Progenitor cell of endocrine pancreas (in vitro differentiated cells): ENCODE data around the gene CISTR. TPM values are rescaled to one million over a fixed set of nuclear protein-coding genes. Genes with fewer than 3 reads are reported as not detected.
A peak's percentile ranks its signal among the peaks of the same experiment; 100 is the strongest.

Source experiments
- DNase-seq: peaks from one replicate; pipeline ENCODE4 v3.0.0; 2021; ENCODE audit warnings: low spot score; ENCODE audit not compliant: unreplicated experiment
- H3K27ac Mint-ChIP-seq: 2 replicates; pipeline ENCODE4 v1.8.0; 2021; ENCODE audit warnings: mild to moderate bottlenecking, moderate library complexity, mixed read lengths
- H3K27me3 Mint-ChIP-seq: 2 replicates; pipeline ENCODE4 v1.8.0; 2021; ENCODE audit warnings: mixed read lengths
- H3K36me3 Mint-ChIP-seq: 2 replicates; pipeline ENCODE4 v1.8.0; 2022; ENCODE audit warnings: mixed read lengths; ENCODE audit not compliant: insufficient read depth
- H3K4me1 Mint-ChIP-seq: 2 replicates; pipeline ENCODE4 v1.8.0; 2021; ENCODE audit warnings: low read depth, mixed read lengths
- H3K4me3 Mint-ChIP-seq: 2 replicates; pipeline ENCODE4 v1.8.0; 2021; ENCODE audit warnings: low read depth, mild to moderate bottlenecking, moderate library complexity, mixed read lengths
- H3K9me3 Mint-ChIP-seq: 2 replicates; pipeline ENCODE4 v1.8.0; 2021; ENCODE audit warnings: low read depth, mixed read lengths
- total RNA-seq: library from RNA; stranded (reverse); gene quantifications from 2 replicates; pipeline ENCODE4 v1.2.1, GENCODE V29; 2021
- TF ChIP-seq, protein P1 (sequence below): fragments of 200-600 bp; sonication (generic); IDR thresholded peaks from one replicate; pipeline ENCODE4 v1.5.0; 2021; ENCODE audit warnings: antibody characterized with exemption, mild to moderate bottlenecking; ENCODE audit not compliant: unreplicated experiment

The CISTR gene
- total RNA-seq, 1 donor from 2014 or later: not detected

DNA sequence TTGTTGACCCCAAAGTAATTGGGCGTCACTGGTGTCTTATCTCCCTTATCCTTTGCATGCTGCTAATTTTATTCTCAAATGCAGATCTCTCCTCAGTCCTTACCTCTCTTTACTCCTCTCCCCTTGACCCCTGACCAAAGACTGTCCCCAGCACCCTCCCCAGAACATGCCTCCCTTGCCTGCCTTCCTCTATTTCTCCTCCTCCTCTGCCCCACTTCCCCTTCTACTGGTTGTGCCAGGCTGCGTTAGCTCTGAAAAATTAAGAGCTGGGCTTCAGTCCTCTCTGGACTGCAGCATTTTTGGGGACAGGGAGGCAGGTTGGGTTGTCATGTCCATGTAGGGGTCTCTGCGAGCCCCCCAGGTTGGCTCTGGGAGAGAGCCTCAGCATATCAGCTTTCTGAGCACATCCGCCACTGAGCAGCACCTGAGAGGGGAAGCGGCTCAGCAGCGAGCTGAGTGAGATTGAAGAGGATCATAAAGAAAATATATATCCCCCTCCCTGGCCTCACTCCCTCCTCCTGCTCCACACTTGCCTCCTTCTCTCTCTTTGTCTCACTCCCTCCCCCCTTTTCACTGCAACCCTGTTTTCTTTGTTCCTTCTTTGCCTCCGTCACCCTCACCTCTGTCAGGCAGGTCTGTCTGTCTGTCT is 6.4 kb upstream of the CISTR start:
- H3K4me1 Mint-ChIP-seq: peaks cover 22% of the 10 kb centered on the region
- no peaks in the 10 kb centered on the region for H3K36me3 Mint-ChIP-seq
- no peak overlapping the region for H3K4me3 Mint-ChIP-seq
- no peaks in the 10 kb centered on the region for H3K9me3 Mint-ChIP-seq
- no peak for DNase-seq
- TF ChIP-seq, protein P1, sequence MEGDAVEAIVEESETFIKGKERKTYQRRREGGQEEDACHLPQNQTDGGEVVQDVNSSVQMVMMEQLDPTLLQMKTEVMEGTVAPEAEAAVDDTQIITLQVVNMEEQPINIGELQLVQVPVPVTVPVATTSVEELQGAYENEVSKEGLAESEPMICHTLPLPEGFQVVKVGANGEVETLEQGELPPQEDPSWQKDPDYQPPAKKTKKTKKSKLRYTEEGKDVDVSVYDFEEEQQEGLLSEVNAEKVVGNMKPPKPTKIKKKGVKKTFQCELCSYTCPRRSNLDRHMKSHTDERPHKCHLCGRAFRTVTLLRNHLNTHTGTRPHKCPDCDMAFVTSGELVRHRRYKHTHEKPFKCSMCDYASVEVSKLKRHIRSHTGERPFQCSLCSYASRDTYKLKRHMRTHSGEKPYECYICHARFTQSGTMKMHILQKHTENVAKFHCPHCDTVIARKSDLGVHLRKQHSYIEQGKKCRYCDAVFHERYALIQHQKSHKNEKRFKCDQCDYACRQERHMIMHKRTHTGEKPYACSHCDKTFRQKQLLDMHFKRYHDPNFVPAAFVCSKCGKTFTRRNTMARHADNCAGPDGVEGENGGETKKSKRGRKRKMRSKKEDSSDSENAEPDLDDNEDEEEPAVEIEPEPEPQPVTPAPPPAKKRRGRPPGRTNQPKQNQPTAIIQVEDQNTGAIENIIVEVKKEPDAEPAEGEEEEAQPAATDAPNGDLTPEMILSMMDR: no peak
- no peak overlapping the region for H3K27ac Mint-ChIP-seq
- H3K27me3 Mint-ChIP-seq: peaks cover 41% of the 10 kb centered on the region

DNA sequence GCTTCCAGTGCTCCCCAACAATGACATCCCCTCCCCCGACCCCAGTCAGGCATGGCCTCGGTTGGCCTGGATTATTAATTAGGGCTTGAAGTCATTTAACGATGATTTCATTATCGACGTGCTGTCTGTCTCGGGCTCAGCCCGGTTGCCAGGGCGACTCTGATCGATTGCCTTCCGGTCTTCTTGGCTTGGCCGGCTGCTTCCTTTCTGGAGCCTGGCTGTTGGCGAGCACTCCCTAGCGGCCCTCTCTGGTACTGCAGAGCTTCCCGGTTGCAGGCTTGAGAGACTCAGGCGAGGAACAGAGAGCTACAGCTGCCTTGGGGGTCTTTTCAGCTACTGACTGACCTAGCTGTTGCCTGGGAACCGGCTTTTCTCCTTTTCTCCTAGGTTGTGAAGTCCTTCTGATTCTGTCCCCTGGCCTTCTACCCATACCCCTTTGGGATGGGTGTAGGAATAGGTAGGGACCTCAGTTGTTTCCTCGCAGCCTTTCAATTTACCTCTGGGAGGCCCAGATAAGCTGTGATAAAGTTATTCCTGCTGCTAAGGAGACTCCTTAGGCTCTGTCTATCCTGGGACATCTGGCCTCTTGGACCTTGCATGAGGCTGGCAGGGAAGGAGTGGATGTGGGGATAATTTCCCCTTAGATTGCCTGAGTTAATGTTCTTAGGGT is 5.5 kb upstream of the CISTR start:
- peaks cover 33% of the 10 kb centered on the region for H3K27me3 Mint-ChIP-seq
- no peaks in the 10 kb centered on the region for H3K9me3 Mint-ChIP-seq
- H3K4me3 Mint-ChIP-seq: peak overlapping the region; percentile 53
- peaks cover 22% of the 10 kb centered on the region for H3K4me1 Mint-ChIP-seq
- no peaks in the 10 kb centered on the region for H3K36me3 Mint-ChIP-seq
- peak; percentile 96 for DNase-seq
- H3K27ac Mint-ChIP-seq: peak overlapping the region; percentile 80
- TF ChIP-seq, protein P1: peak; percentile 90

DNA sequence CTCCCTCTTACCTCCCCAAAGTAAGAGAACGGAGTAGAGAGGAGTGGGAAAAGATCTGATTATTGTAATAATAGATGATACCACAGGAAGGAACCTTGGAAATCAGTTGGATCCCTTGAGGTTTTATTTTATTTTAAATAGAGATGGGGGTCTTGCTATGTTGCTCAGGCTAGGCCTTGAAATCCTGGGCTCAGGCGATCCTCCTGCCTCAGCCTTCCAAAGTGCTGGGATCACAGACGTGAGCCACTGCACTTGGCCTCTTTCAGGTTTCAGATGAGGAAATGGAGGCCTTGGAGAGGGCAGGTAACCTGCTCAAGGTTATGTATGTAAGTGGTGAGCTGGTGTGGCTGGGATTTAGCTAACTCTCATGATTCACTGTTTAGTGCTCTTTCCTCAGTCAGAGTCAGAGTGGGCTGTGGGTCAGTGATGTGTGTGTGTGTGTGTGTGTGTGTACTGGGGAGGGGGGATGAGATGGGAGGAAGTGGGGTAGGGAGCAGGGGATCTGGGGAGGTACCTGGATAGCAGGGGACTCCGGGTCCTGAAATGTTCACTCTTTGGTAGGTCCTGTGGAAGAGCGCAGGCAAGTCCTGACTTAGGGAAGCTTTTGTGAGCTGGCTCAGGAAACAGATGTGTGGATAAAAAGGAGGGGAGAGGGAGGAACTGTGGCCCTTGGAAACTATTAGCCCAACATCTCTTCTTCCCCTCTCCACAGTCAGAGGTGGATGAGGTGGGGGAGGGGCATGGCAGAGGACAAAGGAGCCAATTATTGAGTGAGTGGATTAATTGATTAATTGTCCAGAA is 4.7 kb upstream of the CISTR start:
- peaks cover 30% of the 10 kb centered on the region for H3K27me3 Mint-ChIP-seq
- H3K36me3 Mint-ChIP-seq: no peaks in the 10 kb centered on the region
- DNase-seq: no peak
- H3K9me3 Mint-ChIP-seq: no peaks in the 10 kb centered on the region
- H3K27ac Mint-ChIP-seq: peak overlapping the region; percentile 80
- H3K4me3 Mint-ChIP-seq: peak overlapping the region; percentile 53
- TF ChIP-seq, protein P1: no peak
- H3K4me1 Mint-ChIP-seq: peaks cover 22% of the 10 kb centered on the region

DNA sequence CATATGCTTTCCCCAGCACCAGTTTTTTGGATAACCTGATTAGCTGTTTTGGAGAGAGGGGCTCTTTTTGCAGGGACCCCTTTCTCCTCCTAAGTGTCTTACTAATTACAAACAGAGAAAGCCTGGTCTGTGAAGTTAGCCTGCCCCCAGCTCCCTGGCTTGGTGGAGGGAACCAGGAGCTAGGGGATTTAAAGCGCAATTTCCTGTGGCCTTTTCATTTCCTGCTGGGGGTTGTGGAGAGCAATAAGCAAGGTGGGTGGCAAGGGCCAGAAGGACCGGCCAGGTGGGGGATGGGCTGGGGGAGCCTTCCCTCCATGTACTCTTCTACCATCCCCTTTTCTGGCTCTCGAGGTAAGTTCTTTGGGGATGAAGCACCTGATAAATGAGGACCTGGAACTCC is 4.1 kb upstream of the CISTR start:
- Mint-ChIP-seq H3K4me3 (no peak overlapping the region), H3K4me1 (peaks cover 23% of the 10 kb centered on the region), H3K27me3 (peaks cover 27% of the 10 kb centered on the region), H3K36me3 (no peaks in the 10 kb centered on the region), H3K27ac (peak overlapping the region; percentile 34), H3K9me3 (no peaks in the 10 kb centered on the region)
- TF ChIP-seq, protein P1: no peak
- no peak for DNase-seq

DNA sequence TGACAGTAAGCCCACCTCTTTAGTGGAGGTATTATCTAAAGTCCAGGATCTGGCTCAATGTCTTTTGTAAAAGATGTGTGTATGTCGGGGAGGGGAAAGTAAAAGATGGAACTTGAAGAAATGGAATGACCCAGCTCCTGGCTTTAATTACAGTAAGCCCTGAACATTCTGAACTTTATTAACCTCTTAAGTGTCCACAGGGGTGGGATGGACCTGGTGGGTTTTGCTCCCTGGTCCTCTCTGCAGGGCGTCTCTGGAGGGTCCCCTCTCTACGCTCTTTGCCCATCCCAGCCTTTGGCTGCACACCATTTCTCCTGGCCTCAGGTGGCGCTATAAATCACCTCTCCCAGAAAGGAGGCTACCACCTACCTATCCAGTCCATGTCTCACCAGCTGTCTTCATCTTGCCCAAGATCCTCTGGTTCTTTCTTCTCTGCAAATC is 3.7 kb upstream of the CISTR start:
- TF ChIP-seq, protein P1: no peak
- peak overlapping the region; percentile 34 for H3K27ac Mint-ChIP-seq
- peaks cover 27% of the 10 kb centered on the region for H3K4me1 Mint-ChIP-seq
- no peak overlapping the region for H3K4me3 Mint-ChIP-seq
- H3K36me3 Mint-ChIP-seq: no peaks in the 10 kb centered on the region
- H3K9me3 Mint-ChIP-seq: no peaks in the 10 kb centered on the region
- DNase-seq: no peak
- peaks cover 27% of the 10 kb centered on the region for H3K27me3 Mint-ChIP-seq
